GM18861 (cell line): Measurements from ENCODE around the gene NMUR1.

Source experiments
- ATAC-seq: cut with Tn5 transposase; IDR thresholded peaks from one replicate; pipeline ENCODE4 v1.9.1; 2021; ENCODE audit not compliant: unreplicated experiment

NMUR1 gene

GRCh38 chr2:231489990-231490389 is 40.3 kb downstream of the NMUR1 start:
- no peak for ATAC-seq

- ATAC-seq = no peak
Observed at GRCh38 chr2:231488331-231488730, 41.9 kb downstream of the NMUR1 start.

DNA sequence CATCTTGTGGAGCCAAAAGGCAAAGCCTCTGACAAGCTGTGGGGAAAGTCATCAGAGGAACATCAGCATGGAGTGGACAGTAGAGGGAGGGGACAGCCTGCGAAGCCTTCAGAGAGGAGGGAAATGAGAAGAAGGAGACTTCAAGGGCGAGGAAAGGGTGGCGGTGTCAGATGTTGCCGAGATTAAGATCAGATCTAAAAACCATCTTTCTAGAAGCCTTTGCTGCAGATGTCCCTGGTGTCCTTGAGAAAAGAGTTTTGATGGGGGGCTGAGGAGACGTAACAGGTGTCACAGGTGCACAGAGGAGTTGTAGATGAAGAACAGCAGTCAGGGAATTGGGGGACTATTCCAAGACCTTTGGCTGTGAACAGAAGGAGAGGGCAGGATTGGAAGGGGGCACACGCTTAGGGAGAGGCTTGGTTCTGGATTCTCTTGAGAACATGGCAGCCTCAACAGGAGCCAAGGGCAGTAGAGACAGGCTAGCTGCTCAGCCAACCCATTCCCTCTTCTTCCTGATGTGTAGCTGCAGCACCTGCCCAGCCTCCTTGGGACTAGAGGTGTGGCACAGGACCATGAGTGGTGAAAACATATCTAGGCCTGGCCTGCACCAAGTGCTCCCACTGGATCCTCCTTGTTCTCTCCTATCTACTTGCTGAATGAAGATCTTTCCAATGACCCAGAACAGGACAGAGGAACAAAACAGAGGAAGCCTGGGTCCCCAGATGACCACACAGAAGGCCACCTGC is 43.2 kb downstream of the NMUR1 start:
- no peak for ATAC-seq

- ATAC-seq = no peak
Observed at GRCh38 chr2:231483398-231484329, 46.6 kb downstream of the NMUR1 start.

DNA sequence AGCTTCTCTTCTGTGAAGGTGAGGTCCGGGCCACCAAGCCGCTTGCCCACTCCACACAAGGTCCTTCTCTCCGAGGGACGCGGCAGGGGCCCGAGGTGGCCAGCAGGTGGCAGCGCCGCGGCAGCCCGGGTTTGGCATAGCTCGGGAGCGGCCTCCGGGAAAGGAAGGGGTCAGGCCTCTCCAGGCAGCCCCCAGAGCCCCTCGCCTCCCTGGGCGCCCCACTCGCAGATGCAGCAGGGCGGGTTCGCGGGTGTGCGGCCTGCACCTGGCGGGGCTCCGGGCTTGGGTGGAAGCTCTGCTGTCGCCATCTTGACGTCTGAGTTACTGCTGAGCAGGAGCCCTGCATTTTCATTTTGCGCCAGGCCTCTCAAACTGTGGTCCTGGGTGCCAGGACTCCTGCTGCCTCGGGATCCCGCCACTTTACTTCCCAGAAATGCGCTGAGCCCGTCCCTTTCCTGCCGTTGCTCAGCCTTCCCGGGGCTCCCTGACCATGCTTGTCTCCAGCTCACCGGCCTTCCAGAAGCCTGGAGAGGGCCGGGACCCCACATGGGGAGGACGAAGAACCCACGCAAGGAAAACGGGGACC is 47.3 kb downstream of the NMUR1 start:
- ATAC-seq = no peak

DNA sequence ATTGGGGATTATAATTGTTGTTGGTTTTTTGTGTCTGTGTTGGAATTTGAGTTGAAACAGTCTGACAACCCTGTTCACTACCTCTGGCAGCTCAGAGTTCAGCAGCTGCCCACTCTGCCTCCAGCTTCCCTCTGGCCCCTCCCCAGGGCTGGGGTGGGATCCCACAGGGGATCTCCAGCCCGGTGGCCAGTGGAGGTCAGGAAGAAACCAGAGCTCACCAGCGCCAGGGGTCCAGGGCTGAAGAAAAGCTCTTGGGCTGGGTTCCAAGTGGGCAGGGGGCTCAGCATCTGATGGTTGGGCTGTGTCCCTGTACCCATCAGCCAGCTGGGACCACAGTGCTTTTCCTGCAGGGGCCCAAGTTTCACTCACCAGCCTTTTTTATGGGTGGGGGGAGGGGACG is 49.5 kb downstream of the NMUR1 start:
- ATAC-seq = no peak

DNA sequence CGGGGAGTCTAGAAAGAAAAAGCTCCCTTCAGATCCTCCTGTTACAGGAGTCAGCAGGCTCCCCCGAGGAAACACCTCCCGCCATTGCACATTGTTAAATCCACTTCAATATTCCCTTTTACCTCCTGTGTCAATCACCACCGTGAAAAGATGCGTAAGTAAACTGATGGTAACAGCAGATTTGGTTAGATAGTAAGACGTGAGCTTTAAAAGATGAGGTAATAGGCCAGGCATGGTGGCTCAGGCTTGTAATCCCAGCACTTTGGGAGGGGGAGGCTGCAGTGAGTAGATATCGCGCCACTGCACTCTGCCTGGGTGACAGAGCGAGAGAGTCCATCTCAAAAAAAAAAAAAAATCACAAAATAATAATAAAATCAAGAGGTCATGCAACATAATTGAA is 50.8 kb downstream of the NMUR1 start:
- no peak for ATAC-seq

DNA sequence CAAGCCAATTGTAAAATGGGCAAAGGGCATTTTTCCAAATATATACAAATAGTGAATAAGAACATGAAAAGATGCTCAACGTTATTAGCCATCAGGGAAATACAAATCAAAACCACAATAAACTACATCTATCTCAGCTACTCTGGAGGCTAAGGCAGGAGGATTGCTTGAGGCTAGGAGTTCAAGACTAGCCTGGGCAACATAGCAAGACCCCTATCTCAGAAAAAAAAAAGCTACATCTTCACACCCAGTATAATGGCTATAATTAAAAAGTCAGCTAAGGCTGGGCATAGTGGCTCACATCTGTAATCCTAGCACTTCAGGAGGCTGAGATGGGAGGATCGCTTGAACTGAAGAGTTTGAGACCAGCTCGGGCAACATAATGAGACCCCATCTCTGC is 53.3 kb downstream of the NMUR1 start:
- no peak for ATAC-seq

GRCh38 chr2:231475965-231476364 is 54.3 kb downstream of the NMUR1 start:
- no peak for ATAC-seq
